ENCODE results near the gene OLFM1. TPM values are rescaled to one million over a fixed set of nuclear protein-coding genes. Genes with fewer than 3 reads are reported as not detected.

OLFM1 gene
- total and polyA plus RNA-seq, 9 of the 15 experiments (the other 6 are each of a cell fraction or from before 2014, with no cell fraction given): not detected

GRCh38 chr9:135038331-135038730 is 49.1 kb upstream of the OLFM1 start:
- TF ChIP-seq ZNF217 (CRISPR knock-in tag; IDR thresholded peaks at IDR 0.05): no peak
- no peak for TF ChIP-seq STAT5A (IDR thresholded peaks at IDR 0.05; ENCODE audit: borderline replicate concordance, low read length)
- TF ChIP-seq TRIM24 (IDR thresholded peaks at IDR 0.05): no peak
- no peak for TF ChIP-seq TFE3 (CRISPR knock-in tag; IDR thresholded peaks at IDR 0.05)
- TF ChIP-seq MTA2 (IDR thresholded peaks at IDR 0.05; ENCODE audit: low read depth): no peak
- no peak for TF ChIP-seq MBD2 (IDR thresholded peaks at IDR 0.05; ENCODE audit: borderline replicate concordance, low read depth)
- no peak for TF ChIP-seq SUPT5H (IDR thresholded peaks at IDR 0.05)
- no peak for TF ChIP-seq ZNF717 (CRISPR knock-in tag; IDR thresholded peaks at IDR 0.05)
- no peak for TF ChIP-seq EWSR1 (IDR thresholded peaks at IDR 0.05; ENCODE audit: borderline replicate concordance, low read depth, partially characterized antibody)
- TF ChIP-seq FOXJ3 (CRISPR knock-in tag; IDR thresholded peaks at IDR 0.05): no peak
- no peak for TF ChIP-seq GTF2A2 (tag; IDR thresholded peaks at IDR 0.05)
- H3K4me2 ChIP-seq (ENCODE audit: insufficient read depth, low read length): no peak overlapping the region
- H3K4me3 ChIP-seq: no peak overlapping the region
- H3K27ac ChIP-seq (ENCODE audit: extremely low read depth, low read depth, low read length): no peak overlapping the region
- in situ Hi-C loops (cut with MboI) (no loop called here), intact Hi-C loops (cut with micrococcal nuclease) (no loop called here)
- H3K9ac ChIP-seq (ENCODE audit: insufficient read depth in 1 of 2, low read depth in 2 of 2, low read length in 2 of 2): no peak overlapping the region
- H2AFZ ChIP-seq (ENCODE audit: low read depth, low read length): no peak overlapping the region
- no TSS peak for BruUV-seq (replicated peaks)
- DNase-seq (ENCODE audit: extremely low read depth in 1 of 4, low spot score in 3 of 4) (no peak), FAIRE-seq (no peak), ATAC-seq (no peak)
- no peaks in the 10 kb centered on the region for H3K9me1 ChIP-seq (ENCODE audit: control insufficient read depth, insufficient read depth, low read length)
- POLR2A ChIA-PET: no interaction called here
- 0% methylated on average over 13 of the region's 13 CpGs for WGBS (ENCODE audit: insufficient coverage, low coverage, missing lambda C conversion rate)
- peaks cover 0 to 21% of the 10 kb centered on the region in 2 experiments; a peak in 2 of 5 replicates for H3K27me3 ChIP-seq (ENCODE audit: control insufficient read depth in 2 of 2, insufficient read depth in 2 of 2, low read length in 2 of 2)
- H3K4me1 ChIP-seq (replicated peaks in 1 of 2; ENCODE audit: control insufficient read depth in 2 of 2, insufficient read depth in 2 of 2, low read length in 2 of 2): no peaks in the 10 kb centered on the region
- no peaks in the 10 kb centered on the region for H3K79me2 ChIP-seq (ENCODE audit: control insufficient read depth, insufficient read depth, low read length)
- H3K9me3 ChIP-seq (replicated peaks; ENCODE audit: control insufficient read depth, insufficient read depth, low read depth, low read length): no peaks in the 10 kb centered on the region
- CTCF ChIA-PET (ENCODE audit: low intra/inter-chr PET ratio): no interaction called here
- H4K20me1 ChIP-seq (replicated peaks; ENCODE audit: control insufficient read depth, insufficient read depth, low read length): 0 out of 2 replicates have a peak, but pooled peaks cover 6% of the 10 kb centered on the region
- no peaks in the 10 kb centered on the region for H3K36me3 ChIP-seq (ENCODE audit: control insufficient read depth, insufficient read depth, low read length)

Data from K562 (cell line).